GM23338 (cell line): Measurements from ENCODE around the gene SORBS1. TPM values are rescaled to one million over a fixed set of nuclear protein-coding genes. Genes with fewer than 3 reads are reported as not detected.

ENCODE experiments used
- ATAC-seq: fragments of 200-7000 bp; cut with Tn5 transposase; 3 replicates; pipeline ENCODE4 v1.9.1; 2020
- DNase-seq: peaks from one replicate; pipeline ENCODE4 v3.0.0-alpha.2; 2015; ENCODE audit warnings: low spot score
- H2AFZ ChIP-seq: fragments of 200-600 bp; sonication (generic); 2 replicates; pipeline ENCODE4 v1.8.0; 2016; ENCODE audit warnings: antibody characterized with exemption, mild to moderate bottlenecking, moderate library complexity
- H3F3A ChIP-seq: fragments of 200-600 bp; sonication (generic); replicated peaks from 2 replicates; pipeline ENCODE4 v1.8.0; 2017; ENCODE audit warnings: antibody characterized with exemption, mixed run types, low read depth
- H3K27ac ChIP-seq: fragments of 200-600 bp; sonication (generic); 2 replicates; pipeline ENCODE4 v1.6.1; 2016; ENCODE audit warnings: low read depth
- H3K27me3 ChIP-seq: fragments of 200-600 bp; sonication (generic); 2 replicates; pipeline ENCODE4 v1.8.0; 2016; ENCODE audit warnings: mild to moderate bottlenecking, mixed run types, moderate library complexity; ENCODE audit not compliant: insufficient read depth
- H3K36me3 ChIP-seq: fragments of 200-600 bp; sonication (generic); 2 replicates; pipeline ENCODE4 v1.8.0; 2016; ENCODE audit warnings: mild to moderate bottlenecking; ENCODE audit not compliant: insufficient read depth
- H3K4me1 ChIP-seq: fragments of 200-600 bp; sonication (generic); 2 replicates; pipeline ENCODE4 v1.8.0; 2016; ENCODE audit warnings: mild to moderate bottlenecking, moderate library complexity; ENCODE audit not compliant: insufficient read depth
- H3K4me2 ChIP-seq: fragments of 200-600 bp; sonication (generic); 2 replicates; pipeline ENCODE4 v1.7.1; 2017; ENCODE audit warnings: mixed run types
- H3K4me3 ChIP-seq: fragments of 200-600 bp; sonication (generic); 2 replicates; pipeline ENCODE4 v1.6.1; 2016; ENCODE audit warnings: mixed run types
- H3K79me2 ChIP-seq: fragments of 200-600 bp; sonication (generic); replicated peaks from 2 replicates; pipeline ENCODE4 v1.8.0; 2017; ENCODE audit warnings: mild to moderate bottlenecking; ENCODE audit not compliant: insufficient read depth
- H3K9me2 ChIP-seq: fragments of 200-600 bp; sonication (generic); 2 replicates; pipeline ENCODE4 v1.8.0; 2017; ENCODE audit not compliant: insufficient read depth
- H4K20me1 ChIP-seq: fragments of 200-600 bp; sonication (generic); replicated peaks from 2 replicates; pipeline ENCODE4 v1.8.0; 2017; ENCODE audit warnings: mild to moderate bottlenecking; ENCODE audit not compliant: insufficient read depth
- H3K27ac Mint-ChIP-seq: 2 replicates; pipeline ENCODE4 v1.8.0; 2020; ENCODE audit warnings: inconsistent platforms, mild to moderate bottlenecking, moderate library complexity, mixed read lengths
- H3K27me3 Mint-ChIP-seq: 3 replicates; pipeline ENCODE4 v1.8.0; 2022; ENCODE audit warnings: low read depth, mild to moderate bottlenecking, moderate library complexity, mixed read lengths, inconsistent platforms; ENCODE audit not compliant: insufficient read depth, poor library complexity
- H3K36me3 Mint-ChIP-seq: 3 replicates; pipeline ENCODE4 v1.8.0; 2021; ENCODE audit warnings: low read depth, mild to moderate bottlenecking, inconsistent platforms, moderate library complexity, mixed read lengths
- H3K4me1 Mint-ChIP-seq: 3 replicates; pipeline ENCODE4 v1.8.0; 2020; ENCODE audit warnings: mild to moderate bottlenecking, inconsistent platforms, mixed read lengths
- H3K4me3 Mint-ChIP-seq: 3 replicates; pipeline ENCODE4 v1.8.0; 2021; ENCODE audit warnings: moderate library complexity, mild to moderate bottlenecking, inconsistent platforms, mixed read lengths
- H3K9me3 Mint-ChIP-seq: 3 replicates; pipeline ENCODE4 v1.8.0; 2020; ENCODE audit warnings: moderate library complexity, mild to moderate bottlenecking, inconsistent platforms, mixed read lengths
- CREB1 ChIP-seq: fragments of 250-450 bp; sonication (Bioruptor Pico); IDR thresholded peaks from 2 replicates; pipeline ENCODE4 v1.5.0; 2020; ENCODE audit warnings: low read depth, mild to moderate bottlenecking, moderate library complexity
- CTCF ChIP-seq, 2 experiments: fragments of 200-600 bp in 1 of 2; sonication (generic) in 1 of 2; conservative IDR thresholded peaks; 2 replicates each; pipeline versions ENCODE4 v1.5.1 to v1.6.1; 2016 to 2017; ENCODE audit warnings: antibody characterized with exemption in 2 of 2, low read depth in 2 of 2, mild to moderate bottlenecking in 2 of 2, moderate library complexity in 1 of 2
- ETS1 ChIP-seq: IDR thresholded peaks from 2 replicates; pipeline ENCODE4 v1.6.1; 2016; ENCODE audit warnings: antibody characterized with exemption
- EZH2 ChIP-seq: fragments of 200-600 bp; sonication (generic); IDR thresholded peaks from one replicate; pipeline ENCODE4 v1.8.0; 2017; ENCODE audit warnings: antibody characterized with exemption, mild to moderate bottlenecking, low read depth; ENCODE audit not compliant: unreplicated experiment
- JUNB ChIP-seq: IDR thresholded peaks from one replicate; pipeline ENCODE4 v1.6.1; 2016; ENCODE audit warnings: antibody characterized with exemption; ENCODE audit not compliant: unreplicated experiment
- NANOG ChIP-seq: IDR thresholded peaks from 2 replicates; pipeline ENCODE4 v1.6.1; 2016; ENCODE audit warnings: antibody characterized with exemption, borderline replicate concordance
- POLR2AphosphoS5 ChIP-seq: IDR thresholded peaks from 2 replicates; pipeline ENCODE4 v1.6.1; 2016; ENCODE audit warnings: antibody characterized with exemption, low read depth
- STAT1 ChIP-seq: IDR thresholded peaks from one replicate; pipeline ENCODE4 v1.6.1; 2016; ENCODE audit warnings: antibody characterized with exemption; ENCODE audit not compliant: unreplicated experiment
- ZNF114 ChIP-seq: fragments of 250-450 bp; sonication (Bioruptor Pico); IDR thresholded peaks from 2 replicates; pipeline ENCODE4 v1.5.0; 2020; ENCODE audit warnings: mild to moderate bottlenecking, moderate library complexity
- ZNF462 ChIP-seq: fragments of 250-450 bp; sonication (Bioruptor Pico); IDR thresholded peaks from 2 replicates; pipeline ENCODE4 v1.5.0; 2020; ENCODE audit warnings: mild to moderate bottlenecking, moderate library complexity
- polyA plus RNA-seq: library from polyadenylated mRNA; unstranded; fragments of >200 nt; fragmentation: Nextera tagmentation; extraction: Ambion mirVana; gene quantifications from 2 replicates; pipeline ENCODE4 v1.2.1, GENCODE V29; 2016
- total RNA-seq: library from RNA; depleted of rRNA; stranded (reverse); fragments of >200 nt; shearing (Covaris generic); gene quantifications from 2 replicates; pipeline ENCODE4 v1.2.3, GENCODE V29; 2014

SORBS1 gene
- total and polyA plus RNA-seq, 2 experiments from 2014 or later, result 47.7 to 51.5 TPM

- Mint-ChIP-seq H3K27ac (no peak overlapping the region), H3K9me3 (no peaks in the 10 kb centered on the region; the same call in 2 of the 3 replicates), H3K4me1 (peaks cover 2% of the 10 kb centered on the region; the same call in 1 of the 3 replicates), H3K36me3 (peaks cover 10% of the 10 kb centered on the region; the same call in 1 of the 3 replicates), H3K4me3 (no peak overlapping the region), H3K27me3 (peaks cover 8% of the 10 kb centered on the region)
- no peak overlapping the region for H3K4me2 ChIP-seq
- H3F3A ChIP-seq, result 0 out of 2 replicates have a peak, but pooled peaks cover 3% of the 10 kb centered on the region
- no peaks in the 10 kb centered on the region for H3K36me3 ChIP-seq
- no peaks in the 10 kb centered on the region for H3K4me1 ChIP-seq
- H3K4me3 ChIP-seq, result no peak overlapping the region
- ATAC-seq (no peak), DNase-seq (no peak)
- no peaks in the 10 kb centered on the region for H4K20me1 ChIP-seq
- no peaks in the 10 kb centered on the region for H3K27me3 ChIP-seq
- TF ChIP-seq STAT1 (no peak), ZNF114 (CRISPR knock-in tag) (no peak), ETS1 (no peak), JUNB (no peak), ZNF462 (CRISPR knock-in tag) (no peak), NANOG (no peak), CREB1 (CRISPR knock-in tag) (no peak), POLR2AphosphoS5 (no peak), CTCF (conservative IDR thresholded peaks at IDR 0.05; ENCODE audit: low read depth in 2 of 2) (no peak), EZH2 (no peak)
- no peaks in the 10 kb centered on the region for H3K79me2 ChIP-seq
- H3K27ac ChIP-seq, result no peak overlapping the region
- no peaks in the 10 kb centered on the region for H3K9me2 ChIP-seq
- no peak overlapping the region for H2AFZ ChIP-seq
Observed at GRCh38 chr10:95426482-95426881, 134.7 kb downstream of the SORBS1 start.
